Panc1 (cell line): Measurements from ENCODE around the gene OPN4. TPM values are rescaled to one million over a fixed set of nuclear protein-coding genes. Genes with fewer than 3 reads are reported as not detected.

Source experiments
- ATAC-seq: fragments of 200-7000 bp; cut with Tn5 transposase; 2 replicates; pipeline ENCODE4 v1.9.1; 2020; ENCODE audit warnings: mild to moderate bottlenecking, moderate library complexity
- BruUV-seq: library from RNA; stranded (reverse); fragments of 400-500 nt; replicated peaks from 2 replicates; lab custom pipeline; 2021; lab: Mats Ljungman, UMichigan
- CTCF ChIA-PET: fragments of 300-600 bp; sonication (Branson Sonifier 250); formaldehyde crosslinking; loops from one replicate; lab custom pipeline; 2022; ENCODE audit warnings: antibody characterized with exemption; lab: Charles Lee
- POLR2A ChIA-PET: fragments of 300-600 bp; sonication (Branson Sonifier 250); formaldehyde crosslinking; loops from one replicate; lab custom pipeline; 2022; ENCODE audit warnings: antibody characterized with exemption; lab: Charles Lee
- DNase-seq: peaks from one replicate; pipeline ENCODE4 v3.0.0-alpha.2; 2010; ENCODE audit warnings: low read depth, low spot score
- H3K27ac ChIP-seq: 2 replicates; pipeline ENCODE4 v1.5.1; 2011; ENCODE audit warnings: mild to moderate bottlenecking, low read length, inconsistent platforms
- H3K27me3 ChIP-seq: fragments of 200-500 bp; sonication (Bioruptor generic); 2 replicates; pipeline ENCODE4 v1.6.0; 2014; ENCODE audit warnings: low read length, inconsistent platforms; ENCODE audit not compliant: control insufficient read depth, insufficient read depth
- H3K36me3 ChIP-seq: fragments of 200-500 bp; sonication (Bioruptor generic); 2 replicates; pipeline ENCODE4 v1.5.1; 2014; ENCODE audit warnings: inconsistent platforms, mild to moderate bottlenecking, low read length, moderate library complexity; ENCODE audit not compliant: control insufficient read depth, insufficient read depth
- H3K4me1 ChIP-seq: 2 replicates; pipeline ENCODE4 v1.5.1; 2011; ENCODE audit warnings: inconsistent platforms, mild to moderate bottlenecking, low read length, moderate library complexity; ENCODE audit not compliant: control insufficient read depth, insufficient read depth
- H3K4me3 ChIP-seq, 2 experiments: 2 replicates each; pipeline ENCODE4 v1.5.1; 2011 to 2012; ENCODE audit warnings: low read depth in 2 of 2, low read length in 2 of 2, mild to moderate bottlenecking in 2 of 2, inconsistent platforms in 1 of 2, moderate library complexity in 1 of 2
- H3K9me3 ChIP-seq: fragments of 200-500 bp; sonication (Bioruptor generic); 2 replicates; pipeline ENCODE4 v1.5.1; 2014; ENCODE audit warnings: low read depth, mild to moderate bottlenecking, inconsistent platforms, low read length, moderate library complexity; ENCODE audit not compliant: control insufficient read depth, insufficient read depth
- POLR2AphosphoS5 ChIP-seq: IDR thresholded peaks from 2 replicates; pipeline ENCODE4 v1.6.1; 2012; ENCODE audit warnings: mild to moderate bottlenecking, low read depth, low read length, moderate library complexity
- SIN3A ChIP-seq: IDR thresholded peaks from 2 replicates; pipeline ENCODE4 v1.6.1; 2012; ENCODE audit warnings: low read depth, mild to moderate bottlenecking, low read length, moderate library complexity, borderline replicate concordance; ENCODE audit not compliant: insufficient read depth
- TCF7L2 ChIP-seq: IDR thresholded peaks from 2 replicates; pipeline ENCODE4 v1.6.1; 2011; ENCODE audit warnings: mild to moderate bottlenecking, low read depth, low read length, inconsistent platforms
- in situ Hi-C: cut with HindIII; loops from 2 replicates; pipeline ENCODE4 v1.10.0; 2016; ENCODE audit warnings: low sequenced_read_pairs, low pct_unique_long_range_greater_than_20kb
- intact Hi-C: fragments of 100-400 bp; cut with micrococcal nuclease; formaldehyde crosslinking; loops from one replicate; pipeline ENCODE4 v1.10.0; 2022; ENCODE audit not compliant: unreplicated experiment
- total RNA-seq: library from RNA; stranded (reverse); gene quantifications from one replicate; pipeline ENCODE4 v1.2.1, GENCODE V29; 2021; ENCODE audit not compliant: unreplicated experiment
- TF ChIP-seq, protein P1 (sequence below), 2 experiments: IDR thresholded peaks; 2 replicates each; pipeline ENCODE4 v1.6.1; 2011 to 2012; ENCODE audit warnings: low read depth in 2 of 2, control low read depth in 1 of 2, low read length in 1 of 2, mild to moderate bottlenecking in 1 of 2, moderate library complexity in 1 of 2; ENCODE audit not compliant: insufficient read depth in 1 of 2
- TF ChIP-seq, protein P2 (sequence below): fragments of 450-650 bp; IDR thresholded peaks from 2 replicates; pipeline ENCODE4 v1.5.1; 2017; ENCODE audit warnings: mild to moderate bottlenecking

The OPN4 gene
- total RNA-seq, 1 experiment from 2014 or later, result not detected

DNA sequence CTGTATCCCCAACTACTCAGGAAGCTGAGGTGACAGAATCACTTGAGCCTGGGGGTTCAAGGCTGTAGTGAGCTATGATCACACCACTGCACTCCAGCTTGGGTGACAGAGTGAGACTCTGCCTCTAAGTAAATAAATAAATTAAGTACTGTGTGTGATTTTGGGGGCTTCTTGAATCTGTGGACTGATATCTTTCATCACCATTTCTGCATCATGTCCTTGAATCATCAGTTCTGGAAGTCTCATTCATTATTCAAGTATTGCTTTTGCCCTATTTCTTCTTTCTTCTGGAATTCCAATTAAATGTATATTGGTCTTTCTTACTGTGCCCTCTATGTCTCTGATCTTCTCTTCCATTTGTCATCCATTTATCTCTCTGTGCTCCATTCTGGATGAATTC is 46.7 kb upstream of the OPN4 start:
- Histone ChIP-seq H3K4me3 (no peak overlapping the region), H3K36me3 (no peaks in the 10 kb centered on the region), H3K9me3 (no peaks in the 10 kb centered on the region), H3K27me3 (peaks cover 3% of the 10 kb centered on the region; the same call in 1 of the 2 replicates), H3K4me1 (no peaks in the 10 kb centered on the region), H3K27ac (no peak overlapping the region)
- ATAC-seq, result no peak
- POLR2A ChIA-PET, result no interaction called here
- in situ Hi-C loops, result no loop called here
- no peak for DNase-seq
- intact Hi-C loops, result no loop called here
- no TSS peak for BruUV-seq
- CTCF ChIA-PET, result no interaction called here
- TF ChIP-seq, protein P1, sequence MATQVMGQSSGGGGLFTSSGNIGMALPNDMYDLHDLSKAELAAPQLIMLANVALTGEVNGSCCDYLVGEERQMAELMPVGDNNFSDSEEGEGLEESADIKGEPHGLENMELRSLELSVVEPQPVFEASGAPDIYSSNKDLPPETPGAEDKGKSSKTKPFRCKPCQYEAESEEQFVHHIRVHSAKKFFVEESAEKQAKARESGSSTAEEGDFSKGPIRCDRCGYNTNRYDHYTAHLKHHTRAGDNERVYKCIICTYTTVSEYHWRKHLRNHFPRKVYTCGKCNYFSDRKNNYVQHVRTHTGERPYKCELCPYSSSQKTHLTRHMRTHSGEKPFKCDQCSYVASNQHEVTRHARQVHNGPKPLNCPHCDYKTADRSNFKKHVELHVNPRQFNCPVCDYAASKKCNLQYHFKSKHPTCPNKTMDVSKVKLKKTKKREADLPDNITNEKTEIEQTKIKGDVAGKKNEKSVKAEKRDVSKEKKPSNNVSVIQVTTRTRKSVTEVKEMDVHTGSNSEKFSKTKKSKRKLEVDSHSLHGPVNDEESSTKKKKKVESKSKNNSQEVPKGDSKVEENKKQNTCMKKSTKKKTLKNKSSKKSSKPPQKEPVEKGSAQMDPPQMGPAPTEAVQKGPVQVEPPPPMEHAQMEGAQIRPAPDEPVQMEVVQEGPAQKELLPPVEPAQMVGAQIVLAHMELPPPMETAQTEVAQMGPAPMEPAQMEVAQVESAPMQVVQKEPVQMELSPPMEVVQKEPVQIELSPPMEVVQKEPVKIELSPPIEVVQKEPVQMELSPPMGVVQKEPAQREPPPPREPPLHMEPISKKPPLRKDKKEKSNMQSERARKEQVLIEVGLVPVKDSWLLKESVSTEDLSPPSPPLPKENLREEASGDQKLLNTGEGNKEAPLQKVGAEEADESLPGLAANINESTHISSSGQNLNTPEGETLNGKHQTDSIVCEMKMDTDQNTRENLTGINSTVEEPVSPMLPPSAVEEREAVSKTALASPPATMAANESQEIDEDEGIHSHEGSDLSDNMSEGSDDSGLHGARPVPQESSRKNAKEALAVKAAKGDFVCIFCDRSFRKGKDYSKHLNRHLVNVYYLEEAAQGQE (IDR thresholded peaks at IDR 0.05; ENCODE audit: insufficient read depth in 1 of 2, low read depth in 2 of 2, low read length in 1 of 2), result no peak
- TF ChIP-seq TCF7L2 (no peak), SIN3A (no peak), POLR2AphosphoS5 (no peak)
- TF ChIP-seq, protein P2, sequence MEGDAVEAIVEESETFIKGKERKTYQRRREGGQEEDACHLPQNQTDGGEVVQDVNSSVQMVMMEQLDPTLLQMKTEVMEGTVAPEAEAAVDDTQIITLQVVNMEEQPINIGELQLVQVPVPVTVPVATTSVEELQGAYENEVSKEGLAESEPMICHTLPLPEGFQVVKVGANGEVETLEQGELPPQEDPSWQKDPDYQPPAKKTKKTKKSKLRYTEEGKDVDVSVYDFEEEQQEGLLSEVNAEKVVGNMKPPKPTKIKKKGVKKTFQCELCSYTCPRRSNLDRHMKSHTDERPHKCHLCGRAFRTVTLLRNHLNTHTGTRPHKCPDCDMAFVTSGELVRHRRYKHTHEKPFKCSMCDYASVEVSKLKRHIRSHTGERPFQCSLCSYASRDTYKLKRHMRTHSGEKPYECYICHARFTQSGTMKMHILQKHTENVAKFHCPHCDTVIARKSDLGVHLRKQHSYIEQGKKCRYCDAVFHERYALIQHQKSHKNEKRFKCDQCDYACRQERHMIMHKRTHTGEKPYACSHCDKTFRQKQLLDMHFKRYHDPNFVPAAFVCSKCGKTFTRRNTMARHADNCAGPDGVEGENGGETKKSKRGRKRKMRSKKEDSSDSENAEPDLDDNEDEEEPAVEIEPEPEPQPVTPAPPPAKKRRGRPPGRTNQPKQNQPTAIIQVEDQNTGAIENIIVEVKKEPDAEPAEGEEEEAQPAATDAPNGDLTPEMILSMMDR, result no peak

DNA sequence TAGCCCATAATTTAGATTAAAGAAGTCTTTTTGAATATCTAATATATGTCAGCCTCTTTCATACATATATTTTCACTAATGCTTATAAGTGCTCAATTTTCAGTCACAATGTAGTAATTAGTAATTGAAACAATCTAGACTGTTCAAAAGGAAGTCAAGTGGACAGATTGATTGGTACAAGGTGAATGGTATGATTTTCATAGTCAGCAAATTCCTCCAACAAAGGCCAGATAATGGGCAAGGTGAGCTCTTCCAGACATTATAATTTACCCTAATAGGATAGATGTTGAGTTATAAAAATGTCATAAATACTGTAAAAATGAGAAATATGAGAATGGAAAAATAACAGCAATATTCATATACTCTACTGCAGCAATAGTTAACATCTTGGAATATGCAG is 44.4 kb upstream of the OPN4 start:
- intact Hi-C loops (no loop called here), in situ Hi-C loops (no loop called here)
- POLR2A ChIA-PET, result no interaction called here
- Histone ChIP-seq H3K4me1 (no peaks in the 10 kb centered on the region), H3K27me3 (peaks cover 3% of the 10 kb centered on the region; the same call in 1 of the 2 replicates), H3K4me3 (no peak overlapping the region), H3K27ac (no peak overlapping the region), H3K9me3 (no peaks in the 10 kb centered on the region), H3K36me3 (no peaks in the 10 kb centered on the region)
- no peak for DNase-seq
- BruUV-seq, result no TSS peak
- TF ChIP-seq, protein P2, result no peak
- no peak for TF ChIP-seq SIN3A
- TF ChIP-seq, protein P1 (IDR thresholded peaks at IDR 0.05; ENCODE audit: insufficient read depth in 1 of 2, low read depth in 2 of 2, low read length in 1 of 2), result no peak
- no peak for TF ChIP-seq POLR2AphosphoS5
- no peak for TF ChIP-seq TCF7L2
- CTCF ChIA-PET, result no interaction called here
- ATAC-seq, result no peak
